ENCODE results near the gene PCDHB10.
"Not testable (repeated sequence)": the region's sequence is repeated elsewhere in the genome, so short reads cannot be mapped to it uniquely, and the experiment has no call there.

PCDHB10 gene

DNA sequence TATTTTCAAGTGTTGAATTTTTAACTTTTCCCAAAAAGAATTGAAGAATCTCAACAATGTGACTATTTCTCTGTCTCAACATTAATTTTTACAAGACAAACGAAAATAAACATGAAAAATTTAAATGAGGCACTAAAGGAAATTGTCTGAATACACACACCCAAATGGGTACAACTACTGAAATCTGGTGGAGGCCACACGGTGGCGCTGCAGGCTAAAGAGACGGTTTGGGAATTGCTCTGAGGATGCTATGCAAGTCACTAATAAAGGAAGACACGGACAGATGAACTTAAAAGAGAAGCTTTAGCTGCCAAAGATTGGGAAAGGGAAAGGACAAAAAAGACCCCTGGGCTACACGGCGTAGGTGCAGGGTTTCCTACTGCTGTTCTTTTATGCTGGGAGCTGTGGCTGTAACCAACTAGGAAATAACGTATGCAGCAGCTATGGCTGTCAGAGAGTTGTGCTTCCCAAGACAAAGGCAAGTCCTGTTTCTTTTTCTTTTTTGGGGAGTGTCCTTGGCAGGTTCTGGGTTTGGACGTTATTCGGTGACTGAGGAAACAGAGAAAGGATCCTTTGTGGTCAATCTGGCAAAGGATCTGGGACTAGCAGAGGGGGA lies at the start of gene PCDHB10:
TSS of gene PCDHB10 (plus strand) at position 244 of the 616 bp plus-strand sequence. CDS start at position 444, 200 bp downstream.
- DNase-seq (ENCODE audit: extremely low read depth in 1 of 2, low read depth in 1 of 2), result no peak

DNA sequence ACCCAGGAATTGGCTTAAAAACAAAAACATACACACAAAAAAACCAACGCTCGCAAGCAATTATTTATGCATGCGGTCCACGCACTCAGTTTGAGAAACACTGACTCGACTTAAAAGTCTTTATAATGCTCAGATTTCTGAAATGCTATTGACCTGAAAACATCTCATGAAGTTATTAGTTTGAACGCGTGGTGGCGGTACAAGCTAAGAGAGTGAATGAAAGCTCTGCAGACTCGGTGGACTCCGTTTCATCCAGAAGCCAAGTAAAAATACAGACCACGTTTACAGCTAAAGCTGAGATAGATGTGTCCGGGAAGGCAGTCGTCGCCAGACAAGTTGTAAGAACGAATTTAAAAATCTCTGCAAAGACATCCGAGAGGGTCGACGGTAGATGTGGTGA lies 42.3 kb upstream of the PCDHB10 start, which contains the start of gene PCDHB6:
TSS of gene PCDHB6 (plus strand) at position 246 of the 400 bp plus-strand sequence. CDS start 201 bp downstream, outside the sequence.
- no peak for DNase-seq (ENCODE audit: extremely low read depth in 1 of 2, low read depth in 1 of 2)

DNA sequence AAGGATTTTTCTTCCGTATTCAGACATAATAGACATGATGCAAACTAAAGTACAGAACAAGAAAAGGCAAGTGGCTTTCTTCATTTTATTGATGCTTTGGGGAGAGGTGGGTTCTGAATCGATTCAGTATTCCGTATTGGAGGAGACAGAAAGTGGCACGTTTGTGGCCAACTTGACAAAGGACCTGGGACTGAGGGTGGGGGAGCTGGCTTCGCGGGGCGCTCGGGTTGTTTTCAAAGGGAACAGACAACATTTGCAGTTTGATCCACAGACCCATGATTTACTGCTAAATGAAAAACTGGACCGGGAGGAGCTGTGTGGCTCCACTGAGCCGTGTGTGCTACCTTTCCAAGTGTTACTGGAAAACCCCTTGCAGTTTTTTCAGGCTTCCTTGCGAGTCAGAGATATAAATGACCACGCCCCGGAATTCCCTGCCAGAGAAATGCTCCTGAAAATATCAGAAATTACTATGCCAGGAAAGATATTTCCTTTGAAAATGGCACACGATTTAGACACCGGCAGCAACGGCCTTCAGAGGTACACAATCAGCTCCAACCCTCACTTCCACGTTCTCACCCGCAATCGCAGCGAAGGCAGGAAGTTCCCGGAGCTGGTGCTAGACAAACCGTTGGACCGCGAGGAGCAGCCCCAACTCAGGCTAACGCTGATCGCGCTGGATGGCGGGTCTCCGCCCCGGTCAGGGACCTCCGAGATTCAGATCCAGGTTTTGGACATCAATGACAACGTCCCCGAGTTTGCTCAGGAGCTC lies 41.7 kb upstream of the PCDHB10 start:
- no peak for DNase-seq (ENCODE audit: extremely low read depth in 1 of 2, low read depth in 1 of 2)

DNA sequence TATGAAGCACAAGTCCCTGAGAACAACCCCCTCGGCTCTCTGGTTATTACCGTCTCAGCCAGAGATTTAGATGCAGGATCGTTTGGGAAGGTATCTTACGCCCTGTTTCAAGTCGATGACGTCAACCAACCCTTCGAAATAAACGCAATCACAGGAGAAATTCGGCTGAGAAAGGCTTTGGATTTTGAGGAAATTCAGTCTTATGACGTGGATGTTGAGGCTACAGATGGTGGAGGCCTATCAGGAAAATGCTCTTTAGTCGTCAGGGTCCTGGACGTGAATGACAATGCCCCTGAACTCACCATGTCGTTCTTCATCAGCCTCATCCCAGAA lies 41.2 kb upstream of the PCDHB10 start:
- DNase-seq (ENCODE audit: extremely low read depth in 1 of 2, low read depth in 1 of 2), result no peak

DNA sequence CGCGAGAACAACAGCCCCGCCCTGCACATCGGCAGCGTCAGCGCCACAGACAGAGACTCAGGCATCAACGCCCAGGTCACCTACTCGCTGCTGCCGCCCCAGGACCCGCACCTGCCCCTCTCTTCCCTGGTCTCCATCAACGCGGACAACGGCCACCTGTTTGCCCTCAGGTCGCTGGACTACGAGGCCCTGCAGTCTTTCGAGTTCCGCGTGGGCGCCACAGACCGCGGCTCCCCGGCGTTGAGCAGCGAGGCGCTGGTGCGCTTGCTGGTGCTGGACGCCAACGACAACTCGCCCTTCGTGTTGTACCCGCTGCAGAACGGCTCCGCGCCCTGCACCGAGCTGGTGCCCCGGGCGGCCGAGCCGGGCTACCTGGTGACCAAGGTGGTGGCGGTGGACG lies 40.5 kb upstream of the PCDHB10 start:
- not testable (repeated sequence) for DNase-seq (ENCODE audit: extremely low read depth in 1 of 2, low read depth in 1 of 2)

DNA sequence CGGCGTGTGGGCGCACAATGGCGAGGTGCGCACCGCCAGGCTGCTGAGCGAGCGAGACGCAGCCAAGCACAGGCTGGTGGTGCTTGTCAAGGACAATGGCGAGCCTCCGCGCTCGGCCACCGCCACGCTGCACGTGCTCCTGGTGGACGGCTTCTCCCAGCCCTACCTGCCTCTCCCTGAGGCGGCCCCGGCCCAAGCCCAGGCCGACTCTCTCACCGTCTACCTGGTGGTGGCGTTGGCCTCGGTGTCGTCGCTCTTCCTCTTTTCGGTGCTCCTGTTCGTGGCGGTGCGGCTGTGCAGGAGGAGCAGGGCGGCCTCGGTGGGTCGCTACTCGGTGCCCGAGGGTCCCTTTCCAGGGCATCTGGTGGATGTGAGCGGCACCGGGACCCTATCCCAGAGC lies 40.1 kb upstream of the PCDHB10 start:
- not testable (repeated sequence) for DNase-seq (ENCODE audit: extremely low read depth in 1 of 2, low read depth in 1 of 2)

DNA sequence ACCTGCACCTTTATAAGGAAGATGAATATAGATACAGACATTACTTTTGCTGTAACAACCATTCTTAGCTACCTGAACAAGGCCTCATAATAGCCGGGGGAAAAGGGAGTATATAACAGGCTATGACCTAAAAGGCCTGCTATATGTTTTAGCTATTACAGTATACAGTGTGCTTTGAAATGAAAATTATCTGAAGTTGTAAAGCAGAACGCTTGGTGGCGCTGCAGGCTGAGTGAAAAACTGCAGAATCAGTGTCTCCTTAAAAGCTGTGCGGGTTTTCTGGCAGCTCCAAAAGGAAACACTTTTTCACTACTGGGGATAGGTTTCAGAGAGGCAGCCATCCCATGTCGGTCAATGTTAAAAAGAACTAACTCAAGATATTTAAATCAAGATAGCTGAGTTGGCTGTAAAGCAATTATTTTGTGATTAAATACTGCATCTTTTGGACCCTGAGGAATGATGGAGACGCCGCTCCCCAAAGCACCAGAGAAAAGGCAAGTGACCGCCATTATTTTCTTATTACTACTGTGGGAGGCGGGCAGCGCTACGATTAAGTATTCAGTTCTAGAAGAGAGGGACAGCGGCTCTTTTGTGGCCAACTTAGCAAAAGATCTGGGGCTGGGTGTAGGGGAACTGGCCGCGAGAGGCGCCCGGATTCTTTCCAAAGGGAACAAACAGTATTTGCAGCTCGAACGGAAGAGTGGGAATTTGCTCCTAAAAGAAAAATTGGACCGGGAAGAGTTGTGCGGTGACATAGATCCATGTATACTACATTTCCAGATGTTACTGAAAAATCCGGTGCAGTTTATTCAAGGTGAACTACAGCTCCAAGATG lies 36.4 kb upstream of the PCDHB10 start:
- DNase-seq (ENCODE audit: extremely low read depth in 1 of 2, low read depth in 1 of 2), result no peak

DNA sequence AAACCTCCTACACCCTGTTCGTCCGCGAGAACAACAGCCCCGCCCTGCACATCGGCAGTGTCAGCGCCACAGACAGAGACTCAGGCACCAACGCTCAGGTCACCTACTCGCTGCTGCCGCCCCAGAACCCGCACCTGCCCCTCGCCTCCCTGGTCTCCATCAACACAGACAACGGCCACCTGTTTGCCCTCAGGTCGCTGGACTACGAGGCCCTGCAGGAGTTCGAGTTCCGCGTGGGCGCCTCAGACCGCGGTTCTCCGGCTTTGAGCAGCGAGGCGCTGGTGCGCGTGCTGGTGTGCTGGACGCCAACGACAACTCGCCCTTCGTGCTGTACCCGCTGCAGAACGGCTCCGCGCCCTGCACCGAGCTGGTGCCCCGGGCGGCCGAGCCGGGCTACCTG lies 34.8 kb upstream of the PCDHB10 start:
- not testable (repeated sequence) for DNase-seq (ENCODE audit: extremely low read depth in 1 of 2, low read depth in 1 of 2)

DNA sequence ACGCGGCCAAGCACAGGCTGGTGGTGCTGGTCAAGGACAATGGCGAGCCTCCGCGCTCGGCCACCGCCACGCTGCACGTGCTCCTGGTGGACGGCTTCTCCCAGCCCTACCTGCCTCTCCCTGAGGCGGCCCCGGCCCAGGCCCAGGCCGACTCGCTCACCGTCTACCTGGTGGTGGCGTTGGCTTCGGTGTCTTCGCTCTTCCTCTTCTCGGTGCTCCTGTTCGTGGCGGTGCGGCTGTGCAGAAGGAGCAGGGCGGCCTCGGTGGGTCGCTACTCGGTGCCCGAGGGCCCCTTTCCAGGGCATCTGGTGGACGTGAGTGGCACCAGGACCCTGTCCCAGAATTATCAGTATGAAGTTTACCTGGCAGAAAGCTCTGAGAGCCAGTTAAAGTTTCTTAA lies 34.3 kb upstream of the PCDHB10 start:
- DNase-seq (ENCODE audit: extremely low read depth in 1 of 2, low read depth in 1 of 2), result not testable (repeated sequence)

DNA sequence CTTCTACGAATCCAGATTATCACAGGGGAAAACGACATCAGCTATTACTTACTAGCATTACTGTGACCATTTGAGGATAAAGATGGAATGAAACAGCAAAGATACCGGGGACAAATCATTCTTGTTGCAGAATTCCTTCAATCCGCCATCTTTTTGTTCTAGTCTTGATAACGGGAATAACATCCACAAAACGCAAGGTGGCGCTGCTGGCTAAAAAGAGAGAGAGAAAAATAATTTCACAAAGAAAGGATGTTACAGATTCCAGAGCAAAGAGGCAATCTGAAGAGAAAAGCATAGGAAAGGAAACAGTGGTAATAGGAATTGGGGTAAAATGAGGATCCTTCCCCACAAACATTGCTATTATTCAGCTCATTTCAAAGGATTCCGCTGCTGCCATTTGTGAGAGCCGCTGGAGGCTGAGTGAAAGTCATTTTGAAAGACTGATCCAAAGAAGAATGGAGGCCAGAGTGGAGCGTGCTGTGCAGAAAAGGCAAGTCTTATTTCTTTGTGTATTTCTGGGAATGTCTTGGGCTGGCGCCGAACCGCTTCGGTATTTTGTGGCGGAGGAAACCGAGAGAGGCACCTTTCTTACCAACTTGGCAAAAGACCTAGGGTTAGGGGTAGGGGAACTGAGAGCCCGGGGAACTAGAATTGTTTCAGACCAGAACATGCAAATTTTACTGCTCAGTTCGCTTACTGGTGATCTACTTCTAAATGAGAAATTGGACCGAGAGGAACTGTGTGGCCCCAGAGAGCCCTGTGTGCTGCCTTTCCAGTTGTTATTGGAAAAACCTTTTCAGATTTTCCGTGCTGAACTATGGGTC lies 19.6 kb upstream of the PCDHB10 start, which contains the start of gene PCDHB7:
TSS of gene PCDHB7 (plus strand) at position 264 of the 824 bp plus-strand sequence. CDS start at position 456, 192 bp downstream.
- DNase-seq (ENCODE audit: extremely low read depth in 1 of 2, low read depth in 1 of 2), result no peak

DNA sequence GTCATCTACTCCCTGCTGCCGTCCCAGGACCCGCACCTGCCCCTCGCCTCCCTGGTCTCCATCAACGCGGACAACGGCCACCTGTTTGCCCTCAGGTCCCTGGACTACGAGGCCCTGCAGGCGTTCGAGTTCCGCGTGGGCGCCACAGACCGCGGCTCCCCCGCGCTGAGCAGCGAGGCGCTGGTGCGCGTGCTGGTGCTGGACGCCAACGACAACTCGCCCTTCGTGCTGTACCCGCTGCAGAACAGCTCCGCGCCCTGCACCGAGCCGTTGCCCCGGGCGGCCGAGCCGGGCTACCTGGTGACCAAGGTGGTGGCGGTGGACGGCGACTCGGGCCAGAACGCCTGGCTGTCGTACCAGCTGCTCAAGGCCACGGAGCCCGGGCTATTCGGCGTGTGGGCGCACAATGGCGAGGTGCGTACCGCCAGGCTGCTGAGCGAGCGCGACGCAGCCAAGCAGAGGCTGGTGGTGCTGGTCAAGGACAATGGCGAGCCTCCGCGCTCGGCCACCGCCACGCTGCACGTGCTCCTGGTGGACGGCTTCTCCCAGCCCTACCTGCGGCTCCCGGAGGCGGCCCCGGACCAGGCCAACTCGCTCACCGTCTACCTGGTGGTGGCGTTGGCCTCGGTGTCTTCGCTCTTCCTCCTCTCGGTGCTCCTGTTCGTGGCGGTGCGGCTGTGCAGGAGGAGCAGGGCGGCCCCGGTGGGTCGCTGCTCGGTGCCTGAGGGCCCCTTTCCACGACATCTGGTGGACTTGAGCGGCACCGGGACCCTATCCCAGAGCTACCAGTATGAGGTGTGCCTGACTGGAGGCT lies 17.7 kb upstream of the PCDHB10 start:
- not testable (repeated sequence) for DNase-seq (ENCODE audit: extremely low read depth in 1 of 2, low read depth in 1 of 2)

DNA sequence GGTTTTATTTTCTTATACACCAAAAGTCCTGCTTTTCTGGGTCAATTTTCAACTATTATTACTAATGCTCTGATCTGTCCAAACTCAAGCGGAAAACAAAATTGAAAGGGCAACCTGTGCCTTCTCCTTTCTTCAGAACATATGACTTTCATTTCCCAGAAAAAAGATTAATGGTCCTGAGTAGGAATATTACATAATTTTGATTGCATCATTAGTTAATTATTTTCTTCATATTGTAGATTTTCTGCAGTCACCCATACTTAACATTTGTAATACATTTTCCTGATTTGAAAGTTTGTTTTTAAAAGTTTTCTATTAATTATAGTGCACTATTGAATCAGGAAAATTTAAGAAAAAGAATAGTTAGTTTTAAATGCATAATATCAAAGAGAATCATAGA lies 16.2 kb upstream of the PCDHB10 start:
- no peak for DNase-seq (ENCODE audit: extremely low read depth in 1 of 2, low read depth in 1 of 2)

DNA sequence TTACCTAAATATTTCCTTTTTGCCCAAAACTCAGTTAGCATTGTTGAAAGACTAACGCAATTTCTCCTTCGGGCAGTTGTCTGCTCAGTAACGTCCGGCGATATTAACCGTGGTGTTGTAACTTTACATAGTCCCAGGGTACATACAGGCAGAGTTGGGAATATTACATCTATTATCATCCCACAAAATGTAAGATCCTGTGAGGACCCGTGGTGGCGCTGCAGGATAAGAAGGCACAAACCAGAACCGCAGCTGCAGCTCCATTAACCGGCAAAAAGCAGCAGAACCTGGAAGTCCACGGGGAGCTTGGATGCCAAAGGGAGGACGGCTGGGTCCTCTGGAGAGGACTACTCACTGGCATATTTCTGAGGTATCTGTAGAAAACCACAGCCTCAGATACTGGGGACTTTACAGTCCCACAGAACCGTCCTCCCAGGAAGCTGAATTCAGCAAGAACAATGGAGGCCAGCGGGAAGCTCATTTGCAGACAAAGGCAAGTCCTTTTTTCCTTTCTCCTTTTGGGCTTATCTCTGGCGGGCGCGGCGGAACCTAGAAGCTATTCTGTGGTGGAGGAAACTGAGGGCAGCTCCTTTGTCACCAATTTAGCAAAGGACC lies 14.5 kb upstream of the PCDHB10 start, which contains the start of gene PCDHB8:
TSS of gene PCDHB8 (plus strand) at position 214 of the 615 bp plus-strand sequence. CDS start at position 459, 245 bp downstream.
- DNase-seq (ENCODE audit: extremely low read depth in 1 of 2, low read depth in 1 of 2), result not testable (repeated sequence)

DNA sequence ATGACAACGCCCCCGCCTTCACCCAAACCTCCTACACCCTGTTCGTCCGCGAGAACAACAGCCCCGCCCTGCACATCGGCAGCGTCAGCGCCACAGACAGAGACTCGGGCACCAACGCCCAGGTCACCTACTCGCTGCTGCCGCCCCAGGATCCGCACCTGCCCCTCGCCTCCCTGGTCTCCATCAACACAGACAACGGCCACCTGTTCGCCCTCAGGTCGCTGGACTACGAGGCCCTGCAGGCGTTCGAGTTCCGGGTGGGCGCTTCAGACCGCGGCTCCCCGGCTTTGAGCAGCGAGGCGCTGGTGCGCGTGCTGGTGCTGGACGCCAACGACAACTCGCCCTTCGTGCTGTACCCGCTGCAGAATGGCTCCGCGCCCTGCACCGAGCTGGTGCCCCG lies 12.8 kb upstream of the PCDHB10 start:
- not testable (repeated sequence) for DNase-seq (ENCODE audit: extremely low read depth in 1 of 2, low read depth in 1 of 2)

DNA sequence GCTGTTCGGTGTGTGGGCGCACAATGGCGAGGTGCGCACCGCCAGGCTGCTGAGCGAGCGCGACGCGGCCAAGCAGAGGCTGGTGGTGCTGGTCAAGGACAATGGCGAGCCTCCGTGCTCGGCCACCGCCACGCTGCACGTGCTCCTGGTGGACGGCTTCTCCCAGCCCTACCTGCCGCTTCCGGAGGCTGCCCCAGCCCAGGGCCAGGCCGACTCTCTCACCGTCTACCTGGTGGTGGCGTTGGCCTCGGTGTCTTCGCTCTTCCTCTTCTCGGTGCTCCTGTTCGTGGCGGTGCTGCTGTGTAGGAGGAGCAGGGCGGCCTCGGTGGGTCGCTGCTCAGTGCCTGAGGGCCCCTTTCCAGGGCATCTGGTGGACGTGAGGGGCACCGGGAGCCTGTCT lies 12.3 kb upstream of the PCDHB10 start:
- DNase-seq (ENCODE audit: extremely low read depth in 1 of 2, low read depth in 1 of 2), result not testable (repeated sequence)

DNA sequence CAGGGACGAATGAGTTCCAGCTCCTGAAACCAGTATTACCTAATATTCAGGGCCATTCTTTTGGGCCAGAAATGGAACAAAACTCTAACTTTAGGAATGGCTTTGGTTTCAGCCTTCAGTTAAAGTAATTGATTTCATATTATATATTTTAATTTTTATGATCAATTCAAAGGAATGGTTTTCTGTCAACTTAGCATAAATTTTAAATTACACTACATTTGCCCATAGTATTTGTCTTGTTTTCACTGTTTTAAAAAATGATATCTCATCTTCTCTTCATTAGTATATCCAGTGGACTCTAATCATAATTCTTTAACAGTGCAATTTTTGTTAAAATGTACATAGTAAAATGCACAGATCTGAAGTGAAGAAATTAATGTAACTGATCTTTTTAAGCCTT lies 11.8 kb upstream of the PCDHB10 start:
- DNase-seq (ENCODE audit: extremely low read depth in 1 of 2, low read depth in 1 of 2), result no peak

DNA sequence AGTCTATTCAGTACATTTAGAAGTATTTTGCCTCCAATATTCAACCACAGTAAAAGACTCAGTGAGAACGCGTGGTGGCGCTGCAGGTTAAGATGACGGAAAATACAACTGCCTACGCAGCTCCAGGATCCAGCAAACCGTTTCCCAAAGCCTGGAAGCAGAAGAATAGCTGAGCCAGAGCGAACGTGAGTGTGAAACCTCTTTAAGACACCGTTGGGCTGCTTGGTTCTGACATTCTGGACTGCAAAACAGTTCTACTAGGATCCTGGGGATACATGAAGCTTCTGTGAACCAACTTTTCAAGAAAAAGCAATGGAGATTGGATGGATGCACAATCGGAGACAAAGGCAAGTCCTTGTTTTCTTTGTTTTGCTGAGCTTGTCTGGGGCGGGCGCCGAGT lies 9.9 kb upstream of the PCDHB10 start, which contains the start of gene PCDHB16:
TSS of gene PCDHB16 (plus strand) at position 140 of the 400 bp plus-strand sequence. CDS start at position 313, 173 bp downstream.
- DNase-seq (ENCODE audit: extremely low read depth in 1 of 2, low read depth in 1 of 2), result no peak

DNA sequence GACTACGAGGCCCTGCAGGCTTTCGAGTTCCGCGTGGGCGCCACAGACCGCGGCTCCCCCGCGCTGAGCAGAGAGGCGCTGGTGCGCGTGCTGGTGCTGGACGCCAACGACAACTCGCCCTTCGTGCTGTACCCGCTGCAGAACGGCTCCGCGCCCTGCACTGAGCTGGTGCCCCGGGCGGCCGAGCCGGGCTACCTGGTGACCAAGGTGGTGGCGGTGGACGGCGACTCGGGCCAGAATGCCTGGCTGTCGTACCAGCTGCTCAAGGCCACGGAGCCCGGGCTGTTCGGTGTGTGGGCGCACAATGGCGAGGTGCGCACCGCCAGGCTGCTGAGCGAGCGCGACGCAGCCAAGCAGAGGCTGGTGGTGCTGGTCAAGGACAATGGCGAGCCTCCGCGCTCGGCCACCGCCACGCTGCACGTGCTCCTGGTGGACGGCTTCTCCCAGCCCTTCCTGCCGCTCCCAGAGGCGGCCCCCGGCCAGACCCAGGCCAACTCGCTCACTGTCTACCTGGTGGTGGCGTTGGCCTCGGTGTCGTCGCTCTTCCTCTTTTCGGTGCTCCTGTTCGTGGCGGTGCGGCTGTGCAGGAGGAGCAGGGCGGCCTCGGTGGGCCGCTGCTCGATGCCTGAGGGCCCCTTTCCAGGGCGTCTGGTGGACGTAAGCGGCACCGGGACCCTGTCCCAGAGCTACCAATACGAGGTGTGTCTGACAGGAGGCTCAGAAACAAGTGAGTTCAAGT lies 7.9 kb upstream of the PCDHB10 start:
- DNase-seq (ENCODE audit: extremely low read depth in 1 of 2, low read depth in 1 of 2), result not testable (repeated sequence)
